Testis (tissue), 3 donors: Measurements from ENCODE around the gene ADAR. TPM values are rescaled to one million over a fixed set of nuclear protein-coding genes. Genes with fewer than 3 reads are reported as not detected.

ENCODE experiments used
- DNase-seq: peaks from one replicate; pipeline ENCODE4 v3.0.0-alpha.2; 2019
- H3K27ac ChIP-seq, 2 donors: fragments of 200-600 bp; sonication (generic); one replicate each; pipeline ENCODE4 v1.5.1; 2019
- H3K27me3 ChIP-seq: fragments of 200-600 bp; sonication (generic); one replicate; pipeline ENCODE4 v1.5.1; 2019
- H3K36me3 ChIP-seq: fragments of 200-600 bp; sonication (generic); one replicate; pipeline ENCODE4 v1.5.1; 2017; ENCODE audit warnings: low read depth; ENCODE audit errors: missing control alignments
- H3K4me1 ChIP-seq: fragments of 200-600 bp; sonication (generic); one replicate; pipeline ENCODE4 v1.5.1; 2019
- H3K4me3 ChIP-seq, 2 donors: fragments of 200-600 bp; sonication (generic); one replicate each; pipeline ENCODE4 v1.5.1; 2017 to 2019
- H3K9me3 ChIP-seq: fragments of 200-600 bp; sonication (generic); one replicate; pipeline ENCODE4 v1.5.1; 2017
- CTCF ChIP-seq, 3 experiments: fragments of 450-650 bp in 2 of 3; fragments of 200-600 bp in 1 of 3; sonication (generic) in 1 of 3; IDR thresholded peaks; one replicate each; pipeline ENCODE4 v1.5.1; 2016 to 2019; ENCODE audit warnings: antibody characterized with exemption in 3 of 3, mild to moderate bottlenecking in 2 of 3, moderate library complexity in 1 of 3
- POLR2A ChIP-seq: fragments of 450-650 bp; IDR thresholded peaks from one replicate; pipeline ENCODE4 v1.6.1; 2017; ENCODE audit warnings: antibody characterized with exemption, mild to moderate bottlenecking, moderate library complexity
- WGBS, 2 donors: methylation state at CpG; one replicate each; pipeline ENCODE4 v1.1.5; 2018; 5-methylcytosine and 5-hydroxymethylcytosine counted together
- intact Hi-C: fragments of 100-400 bp; cut with DNase I; formaldehyde crosslinking; loops from one replicate; pipeline ENCODE4 v1.15.1; 2023; ENCODE audit warnings: low total_unique reads
- polyA plus RNA-seq: library from polyadenylated mRNA; stranded (reverse); fragments of 350-450 nt; fragmentation: Illumina TruSeq; extraction: RNeasy Lipid Tissue Mini Kit (QIAGEN cat#74804); gene quantifications from one replicate; pipeline ENCODE4 v1.2.3, GENCODE V29; 2014; ENCODE audit warnings: low read depth, low replicate concordance; ENCODE audit not compliant: insufficient read depth
- total RNA-seq, 2 donors: library from RNA; depleted of rRNA; stranded (reverse); fragments of >200 nt; gene quantifications; one replicate each; pipeline ENCODE4 v1.2.3, GENCODE V29; 2016

The ADAR gene
- total and polyA plus RNA-seq, 3 donors from 2014 or later: 94.4 to 181 (median 168) TPM

DNA sequence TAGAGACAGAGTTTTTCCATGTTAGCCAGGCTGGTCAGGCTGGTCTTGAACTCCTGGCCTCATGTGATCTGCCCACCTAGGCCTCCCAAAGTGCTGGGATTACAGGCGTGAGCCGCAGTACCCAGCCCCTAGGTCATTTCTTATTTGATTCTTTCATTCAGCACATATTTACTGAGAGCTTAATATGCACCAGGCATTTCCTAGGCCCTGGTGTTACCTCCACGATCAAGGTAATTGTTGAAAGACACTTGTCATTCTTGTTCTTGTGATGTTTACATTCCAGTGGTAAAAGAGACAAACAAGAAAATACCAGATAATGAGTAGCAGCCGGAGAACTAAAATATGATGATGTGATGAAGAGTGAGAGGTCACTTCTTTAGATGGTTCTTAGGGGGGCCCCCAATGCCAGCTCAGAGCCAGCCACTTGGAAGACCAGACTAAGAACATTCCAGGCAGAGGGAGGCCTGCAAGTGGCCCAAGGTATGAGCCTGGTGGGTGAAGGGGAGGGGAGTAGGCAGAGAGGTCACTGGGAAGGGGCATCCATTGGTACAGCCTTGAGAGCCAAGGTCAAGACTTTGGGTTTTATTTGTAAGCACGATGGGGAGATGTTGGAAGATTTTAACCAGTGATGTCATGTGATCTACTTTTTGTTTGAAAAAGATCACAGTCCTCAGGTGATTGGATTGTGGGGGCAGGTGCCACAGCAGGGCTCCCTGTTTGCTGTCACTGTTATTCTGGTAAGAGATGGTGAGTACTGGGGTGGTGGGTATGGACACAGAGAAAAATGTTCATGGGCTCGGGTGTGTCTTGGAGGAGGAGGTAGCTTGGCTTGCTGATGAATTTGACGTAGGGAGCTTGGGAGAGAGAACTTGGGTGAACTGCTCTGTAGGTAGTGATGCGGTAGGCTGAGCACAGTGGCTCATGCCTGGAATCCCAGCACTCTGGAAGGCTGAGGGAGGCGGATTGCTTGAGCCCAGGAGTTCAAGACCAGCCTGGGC lies 68.2 kb downstream of the ADAR start:
- Histone ChIP-seq H3K36me3 (no peaks in the 10 kb centered on the region), H3K4me3 (no peak overlapping the region), H3K27me3 (no peaks in the 10 kb centered on the region), H3K9me3 (no peaks in the 10 kb centered on the region), H3K27ac (no peak overlapping the region), H3K4me1 (no peaks in the 10 kb centered on the region)
- DNase-seq: no peak
- intact Hi-C loops: loop anchor here (10.0 kb wide), 1 partner anchor 55 kb away; no protein-coding TSS in a partner anchor
- WGBS, 2 donors: 82 to 90% methylated on average over 8 to 9 of the region's 9 CpGs
- TF ChIP-seq POLR2A: no peak
- TF ChIP-seq CTCF (IDR thresholded peaks at IDR 0.05): no peak

- intact Hi-C loops: no loop called here
- Histone ChIP-seq H3K27me3 (no peaks in the 10 kb centered on the region), H3K27ac (no peak overlapping the region), H3K36me3 (no peaks in the 10 kb centered on the region), H3K4me3 (no peak overlapping the region), H3K4me1 (no peaks in the 10 kb centered on the region), H3K9me3 (no peaks in the 10 kb centered on the region)
- no peak for TF ChIP-seq POLR2A
- TF ChIP-seq CTCF (IDR thresholded peaks at IDR 0.05): no peak
- WGBS, 2 donors: 80 to 83% methylated on average over 7 of the region's 7 CpGs
- DNase-seq: no peak
Observed at GRCh38 chr1:154536570-154536969, 71.4 kb downstream of the ADAR start.

DNA sequence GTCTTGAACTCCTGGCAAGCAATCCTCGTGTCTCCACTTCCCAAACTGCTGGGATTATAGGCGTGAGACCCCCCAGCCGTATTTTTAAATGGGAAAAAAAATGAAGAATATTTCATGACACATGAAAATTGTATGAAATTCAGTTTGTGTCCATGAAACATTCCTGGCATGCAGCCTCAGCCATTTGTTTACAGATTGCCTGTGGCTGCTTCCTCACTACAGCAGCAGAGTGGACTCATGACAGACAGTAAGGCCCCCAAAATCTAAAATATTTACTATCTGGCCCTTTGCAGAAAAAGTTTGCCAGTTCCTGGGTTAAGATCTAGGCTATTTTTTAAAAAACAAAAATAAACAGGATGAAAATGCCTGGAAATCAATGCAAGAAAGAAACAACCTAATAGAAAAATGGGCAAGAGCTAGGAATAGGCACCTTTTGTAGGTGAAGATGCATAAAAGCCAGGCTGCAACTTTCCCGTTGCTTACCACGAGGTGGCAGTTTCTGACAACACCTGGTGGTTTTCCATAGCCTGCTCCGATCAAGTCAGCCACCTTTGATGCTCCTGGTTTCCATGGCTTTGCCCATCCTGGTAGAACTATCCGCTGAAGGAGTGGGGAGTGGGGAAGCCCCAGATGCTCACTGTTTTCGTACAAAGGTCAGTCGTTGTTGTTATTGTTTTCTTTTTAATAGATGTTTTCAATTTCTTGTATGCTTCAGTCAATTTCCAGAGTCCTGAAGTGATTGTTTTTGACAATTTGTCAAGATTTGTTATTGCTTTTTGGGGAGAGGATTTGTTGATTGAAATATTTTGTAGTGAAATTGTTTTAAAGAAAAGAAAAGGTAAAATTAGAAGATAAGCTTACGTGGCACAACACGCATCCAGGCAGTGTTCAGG lies 73.8 kb downstream of the ADAR start:
- no peaks in the 10 kb centered on the region for H3K27me3 ChIP-seq
- intact Hi-C loops: no loop called here
- no peaks in the 10 kb centered on the region for H3K4me1 ChIP-seq
- no peaks in the 10 kb centered on the region for H3K9me3 ChIP-seq
- peak in 1 of 3 experiments; percentile 24 for TF ChIP-seq CTCF (IDR thresholded peaks at IDR 0.05)
- TF ChIP-seq POLR2A: no peak
- H3K27ac ChIP-seq: no peak overlapping the region
- 69 to 70% methylated on average over 11 of the region's 11 CpGs for whole genome bisulfite sequencing, 2 donors
- H3K36me3 ChIP-seq: no peaks in the 10 kb centered on the region
- DNase-seq: no peak
- no peak overlapping the region for H3K4me3 ChIP-seq

Other genes with a start within 250 kb of the ADAR start
- 10 to 100 TPM; 25.0 to 29.7 TPM for gene IL6R, start 202.8 kb downstream of the ADAR start, total RNA-seq
- gene IL6R, start 202.8 kb downstream of the ADAR start, polyA plus RNA-seq: 8.5 TPM
- 10 to 100 TPM; 50.9 to 60.3 TPM for gene TDRD10, start 106.0 kb downstream of the ADAR start, total RNA-seq
- 123 TPM for gene TDRD10, start 106.0 kb downstream of the ADAR start, polyA plus RNA-seq
- 10 to 100 TPM; 53.7 to 57.9 TPM for gene SHE, start 105.8 kb downstream of the ADAR start, total RNA-seq
- 50.9 TPM for gene SHE, start 105.8 kb downstream of the ADAR start, polyA plus RNA-seq
- 10 to 100 TPM; 63.5 to 65.2 TPM for gene UBE2Q1, start 49.5 kb downstream of the ADAR start, total RNA-seq
- gene UBE2Q1, start 49.5 kb downstream of the ADAR start, polyA plus RNA-seq: 128 TPM
- 1 to 10 TPM; 1.2 to 1.3 TPM for gene CHRNB2, start 40.4 kb downstream of the ADAR start, total RNA-seq
- 1.3 TPM for gene CHRNB2, start 40.4 kb downstream of the ADAR start, polyA plus RNA-seq